Stomach (tissue), 9 donors: ENCODE results near the gene XAB2. TPM values are rescaled to one million over a fixed set of nuclear protein-coding genes. Genes with fewer than 3 reads are reported as not detected.

ENCODE experiments used
- DNase-seq, 2 donors: peaks; one replicate each; pipeline versions ENCODE4 v3.0.0 to v3.0.0-alpha.2; 2013 to 2019
- H3K27ac ChIP-seq, 5 donors: fragments of 200-600 bp in 4 of 5; sonication (generic) in 4 of 5; one replicate each; pipeline ENCODE4 v1.5.1; 2013 to 2019; ENCODE audit warnings: mild to moderate bottlenecking in 1 of 5, moderate library complexity in 1 of 5
- H3K27me3 ChIP-seq, 3 donors: fragments of 200-600 bp; sonication (generic); one replicate each; pipeline ENCODE4 v1.5.1; 2017 to 2019; ENCODE audit warnings: mixed run types in 1 of 3
- H3K36me3 ChIP-seq, 4 donors: fragments of 200-600 bp; sonication (generic); 1 replicate in 3 of 4; 2 replicates in 1 of 4; pipeline ENCODE4 v1.5.1; 2016 to 2019
- H3K4me1 ChIP-seq, 4 donors: fragments of 200-600 bp; sonication (generic); one replicate each; pipeline ENCODE4 v1.5.1; 2016 to 2019
- H3K4me3 ChIP-seq, 4 donors: fragments of 200-600 bp; sonication (generic) in 3 of 4; one replicate each; pipeline ENCODE4 v1.5.1; 2016 to 2019; ENCODE audit warnings: mild to moderate bottlenecking in 1 of 4
- H3K9me3 ChIP-seq, 4 donors: fragments of 200-600 bp; sonication (generic); one replicate each; pipeline ENCODE4 v1.5.1; 2016 to 2019
- EP300 ChIP-seq: sonication (generic); formaldehyde crosslinking; IDR thresholded peaks from one replicate; pipeline ENCODE4 v1.6.1; 2017; ENCODE audit warnings: antibody characterized with exemption
- POLR2A ChIP-seq, 4 donors: fragments of 450-650 bp; IDR thresholded peaks; one replicate each; pipeline ENCODE4 v1.6.1; 2016; ENCODE audit warnings: antibody characterized with exemption in 4 of 4, control low read depth in 2 of 4, mild to moderate bottlenecking in 1 of 4, moderate library complexity in 1 of 4
- POLR2AphosphoS5 ChIP-seq, 3 donors: sonication (generic); formaldehyde crosslinking; IDR thresholded peaks; one replicate each; pipeline ENCODE4 v1.6.1; 2016; ENCODE audit warnings: antibody characterized with exemption in 3 of 3
- WGBS, 5 donors: extraction: QIAGEN DNeasy Blood & Tissue Kit in 3 of 5; methylation state at CpG; one replicate each; pipeline versions ENCODE4 v1.1.5 to v1.1.7; 2013 to 2018; 5-methylcytosine and 5-hydroxymethylcytosine counted together
- intact Hi-C: fragments of 100-400 bp; cut with DNase I; formaldehyde crosslinking; loops from one replicate; pipeline ENCODE4 v1.15.1; 2023; ENCODE audit warnings: low total_unique reads
- polyA plus RNA-seq, 3 donors: library from polyadenylated mRNA; stranded (reverse); fragments of 200-250 nt; gene quantifications; one replicate each; pipeline ENCODE4 v1.2.3, GENCODE V29; 2013
- total RNA-seq, 5 donors: library from RNA; depleted of rRNA; stranded (reverse); fragments of >200 nt; gene quantifications; one replicate each; pipeline versions ENCODE4 v1.1.0 to v1.2.3, GENCODE V29; 2014 to 2016
- TF ChIP-seq, protein P1 (sequence below), 7 experiments: fragments of 450-650 bp in 4 of 7; fragments of 200-600 bp in 3 of 7; sonication (generic) in 3 of 7; IDR thresholded peaks; one replicate each; pipeline ENCODE4 v1.5.1; 2016 to 2019; ENCODE audit warnings: antibody characterized with exemption in 7 of 7, control low read depth in 2 of 7, mild to moderate bottlenecking in 1 of 7
- donor health status: healthy with polysubstance abuse.
- donor health status: Bipolar disorder and iron deficiency.
- donor health status: healthy.

XAB2 gene
- total and polyA plus RNA-seq, 8 donors = 24.6 to 106 (median 48.4) TPM

DNA sequence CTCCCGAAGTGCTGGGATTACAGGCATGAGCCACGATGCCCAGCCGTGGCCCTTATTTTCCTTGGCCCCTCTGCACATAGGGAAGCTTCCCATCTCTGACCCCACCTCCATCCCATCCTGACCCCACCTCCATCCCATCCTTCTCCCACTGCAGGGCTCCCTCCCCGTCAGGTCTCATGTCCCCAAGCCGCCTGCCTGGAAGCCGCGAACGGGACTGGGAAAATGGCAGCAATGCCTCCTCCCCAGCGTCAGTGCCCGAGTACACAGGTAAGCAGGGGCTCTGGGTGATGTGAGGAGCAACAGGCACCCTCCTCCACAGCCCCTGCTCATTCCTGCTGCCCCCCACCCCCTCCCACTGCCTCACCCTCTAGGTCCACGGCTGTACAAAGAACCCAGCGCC is 12.2 kb downstream of the XAB2 start:
- Histone ChIP-seq H3K4me1 (peaks cover 16 to 45% (median 40%) of the 10 kb centered on the region in 4 donors), H3K27me3 (no peaks in the 10 kb centered on the region), H3K4me3 (no peak overlapping the region), H3K36me3 (peaks cover 25 to 84% (median 77%) of the 10 kb centered on the region in 4 donors), H3K27ac (peak overlapping the region; percentile 88 to 96 (median 91)), H3K9me3 (no peaks in the 10 kb centered on the region)
- 83 to 91% (median 85%) methylated on average over 12 of the region's 12 CpGs for WGBS, 5 donors
- no peak for DNase-seq
- intact Hi-C loops = no loop called here
- no peak for TF ChIP-seq POLR2AphosphoS5 (IDR thresholded peaks at IDR 0.05)

DNA sequence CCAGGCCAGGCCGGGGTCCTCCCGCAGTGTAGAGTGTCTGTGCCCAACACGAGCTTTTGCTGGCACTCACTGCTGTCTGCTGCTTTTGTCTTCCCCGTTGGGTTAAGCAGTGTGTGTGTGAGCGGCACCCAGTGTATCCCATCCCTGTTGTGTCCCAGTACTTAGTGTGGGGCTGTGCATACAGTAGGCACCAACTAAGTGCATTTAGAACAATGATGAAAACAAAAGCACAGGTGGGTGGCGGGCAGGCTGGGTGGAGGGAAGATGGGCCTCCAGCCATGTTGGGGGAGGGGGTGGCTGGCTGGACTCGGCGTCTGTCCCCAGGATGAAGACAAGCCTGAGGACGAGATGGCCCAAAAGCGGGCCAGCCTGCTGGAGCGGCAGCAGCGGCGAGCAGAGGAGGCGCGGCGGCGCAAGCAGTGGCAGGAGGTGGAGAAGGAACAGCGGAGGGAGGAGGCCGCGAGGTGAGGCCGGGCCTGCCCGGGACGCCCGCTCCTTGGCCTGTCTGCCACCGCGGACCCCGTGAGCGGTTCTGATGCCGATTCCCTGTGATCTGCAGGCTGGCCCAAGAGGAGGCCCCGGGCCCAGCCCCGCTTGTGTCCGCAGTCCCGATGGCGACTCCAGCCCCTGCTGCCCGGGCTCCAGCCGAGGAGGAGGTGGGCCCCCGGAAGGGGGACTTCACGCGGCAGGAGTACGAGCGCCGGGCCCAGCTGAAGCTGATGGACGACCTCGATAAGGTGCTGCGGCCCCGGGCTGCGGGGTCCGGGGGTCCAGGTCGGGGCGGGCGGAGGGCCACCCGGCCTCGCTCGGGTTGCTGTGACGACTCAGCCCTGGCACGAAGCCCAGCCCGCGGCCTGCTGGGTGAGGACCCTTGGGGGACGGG is 14.2 kb downstream of the XAB2 start:
- no peak overlapping the region for H3K4me3 ChIP-seq
- H3K27ac ChIP-seq = no peak overlapping the region
- intact Hi-C loops = no loop called here
- no peak for DNase-seq
- TF ChIP-seq, protein P1, sequence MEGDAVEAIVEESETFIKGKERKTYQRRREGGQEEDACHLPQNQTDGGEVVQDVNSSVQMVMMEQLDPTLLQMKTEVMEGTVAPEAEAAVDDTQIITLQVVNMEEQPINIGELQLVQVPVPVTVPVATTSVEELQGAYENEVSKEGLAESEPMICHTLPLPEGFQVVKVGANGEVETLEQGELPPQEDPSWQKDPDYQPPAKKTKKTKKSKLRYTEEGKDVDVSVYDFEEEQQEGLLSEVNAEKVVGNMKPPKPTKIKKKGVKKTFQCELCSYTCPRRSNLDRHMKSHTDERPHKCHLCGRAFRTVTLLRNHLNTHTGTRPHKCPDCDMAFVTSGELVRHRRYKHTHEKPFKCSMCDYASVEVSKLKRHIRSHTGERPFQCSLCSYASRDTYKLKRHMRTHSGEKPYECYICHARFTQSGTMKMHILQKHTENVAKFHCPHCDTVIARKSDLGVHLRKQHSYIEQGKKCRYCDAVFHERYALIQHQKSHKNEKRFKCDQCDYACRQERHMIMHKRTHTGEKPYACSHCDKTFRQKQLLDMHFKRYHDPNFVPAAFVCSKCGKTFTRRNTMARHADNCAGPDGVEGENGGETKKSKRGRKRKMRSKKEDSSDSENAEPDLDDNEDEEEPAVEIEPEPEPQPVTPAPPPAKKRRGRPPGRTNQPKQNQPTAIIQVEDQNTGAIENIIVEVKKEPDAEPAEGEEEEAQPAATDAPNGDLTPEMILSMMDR (IDR thresholded peaks at IDR 0.05) = no peak
- TF ChIP-seq EP300 (no peak), POLR2AphosphoS5 (IDR thresholded peaks at IDR 0.05) (no peak)
- H3K9me3 ChIP-seq = no peaks in the 10 kb centered on the region
- peaks cover 16 to 32% (median 31%) of the 10 kb centered on the region in 4 donors for H3K4me1 ChIP-seq
- no peaks in the 10 kb centered on the region for H3K27me3 ChIP-seq
- peaks cover 11 to 84% (median 77%) of the 10 kb centered on the region in 4 donors for H3K36me3 ChIP-seq
- 82 to 90% (median 88%) methylated on average over 40 to 59 of the region's 59 CpGs for WGBS, 5 donors

DNA sequence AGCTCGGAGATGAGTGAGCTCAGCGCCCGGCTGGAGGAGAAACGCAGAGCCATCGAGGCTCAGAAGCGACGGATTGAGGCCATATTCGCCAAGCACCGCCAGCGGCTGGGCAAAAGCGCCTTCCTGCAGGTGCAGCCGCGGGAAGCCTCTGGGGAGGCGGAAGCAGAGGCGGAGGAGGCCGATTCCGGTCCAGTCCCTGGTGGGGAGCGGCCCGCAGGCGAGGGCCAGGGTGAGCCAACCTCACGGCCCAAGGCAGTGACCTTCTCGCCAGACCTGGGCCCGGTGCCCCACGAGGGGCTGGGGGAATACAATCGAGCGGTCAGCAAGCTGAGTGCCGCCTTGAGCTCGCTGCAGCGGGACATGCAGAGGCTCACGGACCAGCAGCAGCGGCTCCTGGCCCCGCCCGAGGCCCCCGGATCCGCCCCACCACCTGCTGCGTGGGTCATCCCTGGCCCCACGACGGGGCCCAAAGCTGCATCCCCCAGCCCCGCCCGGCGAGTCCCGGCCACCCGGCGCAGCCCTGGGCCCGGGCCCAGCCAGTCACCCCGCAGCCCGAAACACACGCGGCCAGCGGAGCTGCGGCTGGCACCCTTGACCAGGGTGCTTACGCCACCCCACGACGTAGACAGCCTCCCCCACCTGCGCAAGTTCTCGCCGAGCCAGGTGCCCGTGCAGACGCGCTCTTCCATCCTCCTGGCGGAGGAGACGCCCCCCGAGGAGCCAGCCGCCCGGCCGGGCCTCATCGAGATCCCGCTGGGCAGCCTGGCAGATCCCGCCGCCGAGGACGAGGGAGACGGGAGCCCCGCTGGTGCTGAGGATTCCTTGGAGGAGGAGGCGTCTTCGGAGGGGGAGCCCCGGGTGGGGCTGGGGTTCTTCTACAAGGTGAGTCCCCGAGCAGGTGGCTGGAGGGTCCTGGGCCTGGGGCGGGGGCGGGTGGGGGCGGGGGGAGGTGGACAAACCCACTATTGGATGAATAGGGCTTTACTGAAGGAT is 16.8 kb downstream of the XAB2 start:
- Histone ChIP-seq H3K4me1 (peaks cover 4 to 8% (median 7%) of the 10 kb centered on the region in 4 donors), H3K36me3 (peaks cover 10 to 84% (median 78%) of the 10 kb centered on the region in 4 donors), H3K4me3 (no peak overlapping the region), H3K27me3 (no peaks in the 10 kb centered on the region), H3K9me3 (no peaks in the 10 kb centered on the region), H3K27ac (no peak overlapping the region)
- TF ChIP-seq POLR2AphosphoS5 (IDR thresholded peaks at IDR 0.05) (no peak), EP300 (no peak), POLR2A (IDR thresholded peaks at IDR 0.05) (no peak)
- TF ChIP-seq, protein P1 (IDR thresholded peaks at IDR 0.05) = no peak
- no peak for DNase-seq
- intact Hi-C loops = no loop called here
- 88 to 93% (median 90%) methylated on average over 58 to 81 of the region's 81 CpGs for WGBS, 5 donors

DNA sequence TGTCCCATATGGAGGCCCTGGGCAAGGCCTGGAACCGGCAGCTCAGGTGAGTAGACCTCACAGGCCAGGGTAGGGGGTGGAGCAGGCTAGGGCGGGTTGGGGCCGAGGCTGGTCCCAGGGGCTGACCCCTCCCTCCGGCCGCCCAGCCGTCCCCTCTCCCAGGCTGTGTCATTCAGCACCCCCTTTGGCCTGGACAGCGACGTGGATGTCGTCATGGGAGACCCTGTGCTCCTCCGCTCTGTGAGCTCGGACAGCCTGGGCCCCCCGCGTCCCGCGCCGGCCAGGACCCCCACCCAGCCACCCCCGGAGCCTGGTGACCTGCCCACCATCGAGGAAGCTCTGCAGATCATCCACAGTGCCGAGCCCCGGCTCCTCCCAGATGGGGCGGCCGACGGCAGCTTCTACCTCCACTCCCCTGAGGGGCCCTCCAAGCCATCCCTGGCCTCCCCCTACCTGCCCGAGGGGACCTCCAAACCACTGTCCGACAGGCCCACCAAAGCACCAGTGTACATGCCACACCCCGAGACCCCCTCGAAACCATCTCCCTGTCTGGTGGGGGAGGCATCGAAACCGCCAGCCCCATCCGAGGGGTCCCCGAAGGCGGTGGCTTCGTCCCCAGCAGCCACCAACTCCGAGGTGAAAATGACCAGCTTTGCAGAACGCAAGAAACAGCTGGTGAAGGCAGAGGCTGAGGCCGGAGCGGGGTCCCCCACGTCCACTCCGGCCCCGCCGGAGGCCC is 17.6 kb downstream of the XAB2 start:
- intact Hi-C loops = no loop called here
- H3K9me3 ChIP-seq = no peaks in the 10 kb centered on the region
- H3K4me1 ChIP-seq = no peaks in the 10 kb centered on the region
- H3K36me3 ChIP-seq = peaks cover 10 to 83% (median 75%) of the 10 kb centered on the region in 4 donors
- no peak overlapping the region for H3K27ac ChIP-seq
- no peak for DNase-seq
- no peak overlapping the region for H3K4me3 ChIP-seq
- TF ChIP-seq POLR2A (IDR thresholded peaks at IDR 0.05) (no peak), POLR2AphosphoS5 (IDR thresholded peaks at IDR 0.05) (no peak), EP300 (no peak)
- TF ChIP-seq, protein P1 (IDR thresholded peaks at IDR 0.05) = no peak
- H3K27me3 ChIP-seq = no peaks in the 10 kb centered on the region
- WGBS, 5 donors = 86 to 92% (median 89%) methylated on average over 18 to 41 of the region's 41 CpGs
